HepG2 (cell line): ENCODE data around the gene WDHD1. TPM values are rescaled to one million over a fixed set of nuclear protein-coding genes. Genes with fewer than 3 reads are reported as not detected.

Source experiments
- ATAC-seq: fragments of 200-7000 bp; cut with Tn5 transposase; 3 replicates; pipeline ENCODE4 v1.9.1; 2020; ENCODE audit warnings: mild to moderate bottlenecking, moderate library complexity
- BruUV-seq: library from RNA; stranded (reverse); fragments of 400-500 nt; replicated peaks from 2 replicates; lab custom pipeline; 2021; lab: Mats Ljungman, UMichigan
- CTCF ChIA-PET: fragments of 300-600 bp; formaldehyde crosslinking; extraction: SDS; loops from one replicate; lab custom pipeline; 2021; ENCODE audit warnings: low total read pairs, inconsistent platforms, low intra/inter-chr PET ratio; lab: Yijun Ruan, JAX
- POLR2A ChIA-PET: fragments of 350-600 bp; sonication (Branson Sonifier 250); formaldehyde crosslinking; loops from one replicate; lab custom pipeline; 2020; ENCODE audit warnings: antibody characterized with exemption, inconsistent platforms; lab: Yijun Ruan, JAX
- DNase-seq: peaks from one replicate; pipeline ENCODE4 v3.0.0-alpha.2; 2015; ENCODE audit warnings: low spot score
- FAIRE-seq: peaks from 3 replicates; lab custom pipeline; 2011; peaks lifted over from hg19 to GRCh38; lab: Jason Lieb, UNC
- H2AFZ ChIP-seq: one replicate; pipeline ENCODE4 v1.6.1; 2011; ENCODE audit warnings: low read length, inconsistent platforms
- H3K27ac ChIP-seq: fragments of 300-600 bp; 3 replicates; pipeline ENCODE4 v1.8.0; 2011; ENCODE audit warnings: mixed run types, mild to moderate bottlenecking, mixed read lengths, low read length, inconsistent platforms; ENCODE audit not compliant: insufficient read depth; ENCODE audit errors: extremely low read length
- H3K27me3 ChIP-seq, 2 experiments: fragments of 200-600 bp in 1 of 2; 2 replicates in 1 of 2; 3 replicates in 1 of 2; pipeline versions ENCODE4 v1.6.0 to v1.8.0; 2011; ENCODE audit warnings: low read length in 2 of 2, mild to moderate bottlenecking in 2 of 2, moderate library complexity in 2 of 2, inconsistent platforms in 1 of 2; ENCODE audit not compliant: insufficient read depth in 2 of 2, control insufficient read depth in 1 of 2
- H3K36me3 ChIP-seq, 2 experiments: fragments of 200-600 bp in 1 of 2; replicated peaks in 1 of 2; 2 replicates in 1 of 2; 3 replicates in 1 of 2; pipeline versions ENCODE4 v1.5.1 to v1.8.0; 2011; ENCODE audit warnings: low read length in 2 of 2, inconsistent platforms in 1 of 2; ENCODE audit not compliant: insufficient read depth in 2 of 2, control insufficient read depth in 1 of 2
- H3K4me1 ChIP-seq: 2 replicates; pipeline ENCODE4 v1.5.1; 2012; ENCODE audit warnings: low read length, inconsistent platforms; ENCODE audit not compliant: insufficient read depth
- H3K4me2 ChIP-seq: 2 replicates; pipeline ENCODE4 v1.6.0; 2011; ENCODE audit warnings: low read depth, low read length, inconsistent platforms
- H3K4me3 ChIP-seq, 3 experiments: fragments of 200-600 bp in 1 of 3; sonication (generic), shearing (Covaris generic) in 1 of 3; replicated peaks in 1 of 3; 2 replicates each; pipeline ENCODE4 v1.5.1; 2011 to 2016; ENCODE audit warnings: low read length in 3 of 3, inconsistent platforms in 2 of 3, low read depth in 2 of 3, mild to moderate bottlenecking in 2 of 3, control low read depth in 1 of 3, mixed read lengths in 1 of 3; ENCODE audit not compliant: insufficient read depth in 1 of 3
- H3K79me2 ChIP-seq: one replicate; pipeline ENCODE4 v1.6.1; 2011; ENCODE audit warnings: low read length, inconsistent platforms; ENCODE audit not compliant: insufficient read depth
- H3K9ac ChIP-seq: 2 replicates; pipeline ENCODE4 v1.6.0; 2011; ENCODE audit warnings: mild to moderate bottlenecking, low read depth, low read length, inconsistent platforms; ENCODE audit not compliant: insufficient read depth
- H3K9me3 ChIP-seq: 2 replicates; pipeline ENCODE4 v1.5.1; 2012; ENCODE audit warnings: mild to moderate bottlenecking, low read length
- H4K20me1 ChIP-seq: 2 replicates; pipeline ENCODE4 v1.6.0; 2011; ENCODE audit warnings: inconsistent platforms, mild to moderate bottlenecking, low read length, moderate library complexity; ENCODE audit not compliant: insufficient read depth
- CBX1 ChIP-seq: IDR thresholded peaks from one replicate; pipeline ENCODE4 v1.6.1; 2016; ENCODE audit warnings: antibody characterized with exemption, low read depth
- ZKSCAN1 ChIP-seq: fragments of 150-350 bp; IDR thresholded peaks from 2 replicates; pipeline ENCODE4 v1.6.1; 2014; ENCODE audit warnings: low read length
- ZNF10 ChIP-seq: sonication (generic); formaldehyde crosslinking; IDR thresholded peaks from 2 replicates; pipeline ENCODE4 v1.4.0; 2020; ENCODE audit warnings: mild to moderate bottlenecking, low read depth, missing genetic modification reagents, borderline replicate concordance
- ZNF136 ChIP-seq: sonication (generic); formaldehyde crosslinking; IDR thresholded peaks from 2 replicates; pipeline ENCODE4 v1.8.1; 2022; ENCODE audit warnings: low read depth, mild to moderate bottlenecking, moderate library complexity, missing genetic modification reagents
- ZNF326 ChIP-seq: sonication (generic); formaldehyde crosslinking; IDR thresholded peaks from 2 replicates; pipeline ENCODE4 v1.4.0; 2020; ENCODE audit warnings: missing genetic modification reagents, borderline replicate concordance
- ZNF383 ChIP-seq: sonication (generic); formaldehyde crosslinking; IDR thresholded peaks from 2 replicates; pipeline ENCODE4 v1.4.0; 2020; ENCODE audit warnings: missing genetic modification reagents, mild to moderate bottlenecking, borderline replicate concordance
- ZNF543 ChIP-seq: sonication (generic); formaldehyde crosslinking; IDR thresholded peaks from 2 replicates; pipeline ENCODE4 v1.4.0; 2020; ENCODE audit warnings: mild to moderate bottlenecking, missing genetic modification reagents
- ZNF7 ChIP-seq: IDR thresholded peaks from 2 replicates; pipeline ENCODE4 v1.6.1; 2016; ENCODE audit warnings: missing biosample characterization, missing genetic modification reagents
- ZSCAN30 ChIP-seq: sonication (generic); formaldehyde crosslinking; IDR thresholded peaks from 2 replicates; pipeline ENCODE4 v1.5.0; 2020; ENCODE audit warnings: mild to moderate bottlenecking, missing genetic modification reagents
- WGBS: methylation state at CpG from one replicate; pipeline ENCODE4 v1.1.6; 2017; ENCODE audit warnings: low lambda C conversion rate; 5-methylcytosine and 5-hydroxymethylcytosine counted together
- in situ Hi-C: cut with HindIII; loops from 2 replicates; pipeline ENCODE4 v1.10.0; 2017; ENCODE audit warnings: low pct_unique_long_range_greater_than_20kb; ENCODE audit not compliant: extremely low pct_ligation_motif_present
- intact Hi-C: fragments of 100-400 bp; cut with micrococcal nuclease; formaldehyde crosslinking; loops from one replicate; pipeline ENCODE4 v1.10.0; 2022; ENCODE audit not compliant: unreplicated experiment
- polyA plus RNA-seq, 8 experiments: library from polyadenylated mRNA; depleted of rRNA in 3 of 8; stranded (reverse) in 7 of 8; unstranded in 1 of 8; fragments of >200 nt; fragmentation: Illumina TruSeq in 4 of 8; extraction: Trizol in 4 of 8; gene quantifications; 2 replicates each; pipeline versions ENCODE4 v1.2.1 to v1.2.3, GENCODE V29; 2011 to 2016; ENCODE audit warnings: low read depth in 4 of 8, missing spikeins in 1 of 8, mixed read lengths in 1 of 8; ENCODE audit not compliant: insufficient read depth in 1 of 8
- total RNA-seq, 5 experiments: library from RNA; depleted of rRNA; stranded (reverse); fragments of >200 nt; fragmentation: Illumina TruSeq; extraction: Trizol; gene quantifications; 2 replicates each; pipeline ENCODE4 v1.2.3, GENCODE V29; 2016; ENCODE audit warnings: low read depth in 1 of 5
- TF ChIP-seq, protein P1 (sequence below): sonication (generic); formaldehyde crosslinking; IDR thresholded peaks from 2 replicates; pipeline ENCODE4 v1.9.0; 2022; ENCODE audit warnings: low read depth, missing genetic modification reagents
- TF ChIP-seq, protein P2 (sequence below): sonication (generic); formaldehyde crosslinking; IDR thresholded peaks from 2 replicates; pipeline ENCODE4 v1.5.0; 2020; ENCODE audit warnings: missing genetic modification reagents

The WDHD1 gene
- total and polyA plus RNA-seq, 2 of the 13 experiments (the other 11 are each of a cell fraction or from before 2014, with no cell fraction given): 5.5 to 27.5 TPM

- Histone ChIP-seq H3K4me2 (no peak overlapping the region), H3K79me2 (no peaks in the 10 kb centered on the region), H2AFZ (no peak overlapping the region), H3K9ac (no peak overlapping the region), H3K9me3 (no peaks in the 10 kb centered on the region), H4K20me1 (no peaks in the 10 kb centered on the region), H3K27ac (no peak overlapping the region), H3K4me3 (no peak overlapping the region), H3K4me1 (no peaks in the 10 kb centered on the region), H3K36me3 (peaks cover 7 to 10% of the 10 kb centered on the region in 2 experiments; a peak in 4 of 5 replicates), H3K27me3 (no peaks in the 10 kb centered on the region)
- no TSS peak for BruUV-seq
- FAIRE-seq (no peak), DNase-seq (no peak), ATAC-seq (no peak)
- ChIA-PET CTCF (no interaction called here), POLR2A (no interaction called here)
- 97% methylated on average over 3 of the region's 3 CpGs for WGBS
- no peak for TF ChIP-seq ZNF136 (CRISPR knock-in tag)
- TF ChIP-seq ZSCAN30 (CRISPR knock-in tag): no peak
- no peak for TF ChIP-seq ZNF10 (CRISPR knock-in tag)
- no peak for TF ChIP-seq CBX1
- TF ChIP-seq ZNF7 (CRISPR knock-in tag): no peak
- no peak for TF ChIP-seq ZNF383
- TF ChIP-seq ZKSCAN1: no peak
- TF ChIP-seq ZNF543: no peak
- TF ChIP-seq, protein P1, sequence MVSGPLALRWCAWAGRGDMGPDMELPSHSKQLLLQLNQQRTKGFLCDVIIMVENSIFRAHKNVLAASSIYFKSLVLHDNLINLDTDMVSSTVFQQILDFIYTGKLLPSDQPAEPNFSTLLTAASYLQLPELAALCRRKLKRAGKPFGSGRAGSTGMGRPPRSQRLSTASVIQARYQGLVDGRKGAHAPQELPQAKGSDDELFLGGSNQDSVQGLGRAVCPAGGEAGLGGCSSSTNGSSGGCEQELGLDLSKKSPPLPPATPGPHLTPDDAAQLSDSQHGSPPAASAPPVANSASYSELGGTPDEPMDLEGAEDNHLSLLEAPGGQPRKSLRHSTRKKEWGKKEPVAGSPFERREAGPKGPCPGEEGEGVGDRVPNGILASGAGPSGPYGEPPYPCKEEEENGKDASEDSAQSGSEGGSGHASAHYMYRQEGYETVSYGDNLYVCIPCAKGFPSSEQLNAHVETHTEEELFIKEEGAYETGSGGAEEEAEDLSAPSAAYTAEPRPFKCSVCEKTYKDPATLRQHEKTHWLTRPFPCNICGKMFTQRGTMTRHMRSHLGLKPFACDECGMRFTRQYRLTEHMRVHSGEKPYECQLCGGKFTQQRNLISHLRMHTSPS (CRISPR knock-in tag): no peak
- no peak for TF ChIP-seq ZNF326 (CRISPR knock-in tag)
- TF ChIP-seq, protein P2, sequence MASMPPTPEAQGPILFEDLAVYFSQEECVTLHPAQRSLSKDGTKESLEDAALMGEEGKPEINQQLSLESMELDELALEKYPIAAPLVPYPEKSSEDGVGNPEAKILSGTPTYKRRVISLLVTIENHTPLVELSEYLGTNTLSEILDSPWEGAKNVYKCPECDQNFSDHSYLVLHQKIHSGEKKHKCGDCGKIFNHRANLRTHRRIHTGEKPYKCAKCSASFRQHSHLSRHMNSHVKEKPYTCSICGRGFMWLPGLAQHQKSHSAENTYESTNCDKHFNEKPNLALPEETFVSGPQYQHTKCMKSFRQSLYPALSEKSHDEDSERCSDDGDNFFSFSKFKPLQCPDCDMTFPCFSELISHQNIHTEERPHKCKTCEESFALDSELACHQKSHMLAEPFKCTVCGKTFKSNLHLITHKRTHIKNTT: no peak
- in situ Hi-C loops (no loop called here), intact Hi-C loops (no loop called here)
These were observed 26.5 kb downstream of the WDHD1 start for GRCh38 chr14:55000381-55000780.
